ENCODE measurements around the gene BAG5.

Gene BAG5

DNA sequence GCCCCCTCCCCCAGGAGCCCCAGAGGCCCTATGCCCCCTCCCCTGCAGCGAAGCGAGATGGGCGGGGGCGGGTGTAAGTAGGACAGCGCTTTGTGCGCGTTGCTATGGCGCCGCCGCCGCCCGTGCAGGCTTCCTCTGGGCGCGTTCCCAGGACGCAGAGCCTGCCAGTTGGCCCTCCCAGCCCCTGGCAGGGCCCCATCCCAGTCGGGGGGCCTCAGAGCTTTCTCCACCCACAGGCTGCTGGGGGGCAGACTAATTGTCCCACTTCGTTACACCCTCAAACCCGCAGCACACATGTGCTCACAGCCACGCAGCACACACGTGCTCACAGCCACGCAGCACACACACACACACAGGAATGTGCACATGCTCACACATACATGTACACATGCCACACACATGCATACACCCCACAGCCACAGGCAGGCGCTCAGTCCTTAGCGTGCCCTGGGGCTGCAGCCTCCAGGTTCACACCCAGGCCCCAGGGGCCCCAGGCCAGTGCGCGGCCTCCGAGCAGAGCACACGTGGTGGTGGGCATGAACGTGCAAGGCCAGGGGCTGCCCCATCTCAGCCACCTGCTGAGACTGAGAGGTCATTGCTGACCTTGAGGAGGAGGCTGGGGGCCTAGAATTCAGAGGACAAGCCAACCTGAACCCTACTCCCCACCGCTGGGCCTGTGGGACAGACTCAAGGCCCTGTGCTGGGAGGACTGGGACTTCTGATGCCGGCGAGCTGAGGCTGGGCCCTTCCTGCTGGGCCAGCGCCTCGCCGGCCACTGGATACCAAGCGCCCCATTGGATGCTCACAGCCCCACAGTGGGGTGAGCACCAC lies 17.9 kb downstream of the BAG5 start:
- no peak for ATAC-seq
- Mint-ChIP-seq H3K9me3 (no peaks in the 10 kb centered on the region), H3K27ac (no peak overlapping the region), H3K4me1 (peaks cover 13% of the 10 kb centered on the region), H3K4me3 (no peak overlapping the region), H3K27me3 (peaks cover 12% of the 10 kb centered on the region), H3K36me3 (no peaks in the 10 kb centered on the region)

DNA sequence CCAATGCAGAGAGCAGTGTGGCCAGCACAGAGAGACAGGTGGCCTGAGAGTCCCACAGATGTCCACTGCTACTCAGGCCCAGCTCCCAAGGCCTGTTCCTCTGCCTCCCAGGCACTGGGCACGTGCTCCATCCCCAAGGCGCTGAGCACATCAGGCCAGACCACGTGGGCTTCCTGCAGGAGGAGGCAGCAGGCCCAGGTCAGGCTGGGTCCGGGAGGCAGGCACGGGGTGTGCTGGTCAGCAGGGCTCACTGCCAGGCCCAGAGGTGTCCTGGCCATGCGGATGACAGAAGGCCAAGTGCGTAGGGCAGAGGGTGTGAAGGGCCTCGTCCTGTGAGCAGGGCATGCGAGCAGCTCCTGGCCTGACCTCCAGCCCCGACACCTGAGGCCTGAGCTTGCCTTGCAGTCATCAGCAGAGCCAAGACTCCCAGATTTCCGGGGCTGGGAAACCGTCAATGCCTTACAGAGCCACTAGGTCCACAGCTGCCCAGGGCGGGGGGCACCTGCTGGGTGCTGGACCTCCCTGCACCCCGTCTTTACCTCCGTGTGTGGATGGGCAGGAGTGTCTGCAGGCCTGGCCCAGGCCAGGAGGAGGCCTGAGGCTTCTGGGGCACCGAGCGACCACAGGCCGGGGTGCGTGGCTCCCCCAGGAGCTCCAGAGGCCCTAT lies 18.6 kb downstream of the BAG5 start:
- no peaks in the 10 kb centered on the region for H3K9me3 Mint-ChIP-seq
- no peak overlapping the region for H3K4me3 Mint-ChIP-seq
- H3K27me3 Mint-ChIP-seq, result peaks cover 12% of the 10 kb centered on the region

DNA sequence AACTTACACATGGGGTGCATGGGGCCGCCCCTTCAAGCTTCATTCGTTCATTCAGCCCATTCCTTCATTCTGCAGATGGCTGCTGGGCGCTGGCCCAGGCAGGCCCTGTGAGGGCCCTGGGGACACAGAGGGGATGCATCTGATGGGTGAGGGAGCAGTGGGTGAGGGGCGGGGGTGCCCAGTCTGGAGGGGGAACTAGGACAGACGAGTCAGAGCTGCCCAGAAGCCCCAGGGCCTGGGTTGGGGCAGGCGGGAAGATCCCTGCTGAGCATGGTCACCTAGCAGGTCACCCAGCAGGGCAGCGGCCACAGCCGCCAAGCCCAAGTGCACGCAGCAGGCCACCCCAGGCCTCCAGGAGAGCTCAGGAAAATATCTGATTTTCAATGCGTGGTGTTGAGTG lies 19.3 kb downstream of the BAG5 start:
- H3K4me3 Mint-ChIP-seq, result no peak overlapping the region
- H3K36me3 Mint-ChIP-seq, result no peaks in the 10 kb centered on the region
- ATAC-seq, result no peak
- peaks cover 12% of the 10 kb centered on the region for H3K27me3 Mint-ChIP-seq
- no peak overlapping the region for H3K27ac Mint-ChIP-seq
- peaks cover 8% of the 10 kb centered on the region for H3K4me1 Mint-ChIP-seq
- H3K9me3 Mint-ChIP-seq, result no peaks in the 10 kb centered on the region

More for the DNA sequence above, 18.6 kb downstream of the BAG5 start:
- no peak overlapping the region for H3K27ac Mint-ChIP-seq
- ATAC-seq, result no peak
- H3K36me3 Mint-ChIP-seq, result no peaks in the 10 kb centered on the region
- peaks cover 13% of the 10 kb centered on the region for H3K4me1 Mint-ChIP-seq

DNA sequence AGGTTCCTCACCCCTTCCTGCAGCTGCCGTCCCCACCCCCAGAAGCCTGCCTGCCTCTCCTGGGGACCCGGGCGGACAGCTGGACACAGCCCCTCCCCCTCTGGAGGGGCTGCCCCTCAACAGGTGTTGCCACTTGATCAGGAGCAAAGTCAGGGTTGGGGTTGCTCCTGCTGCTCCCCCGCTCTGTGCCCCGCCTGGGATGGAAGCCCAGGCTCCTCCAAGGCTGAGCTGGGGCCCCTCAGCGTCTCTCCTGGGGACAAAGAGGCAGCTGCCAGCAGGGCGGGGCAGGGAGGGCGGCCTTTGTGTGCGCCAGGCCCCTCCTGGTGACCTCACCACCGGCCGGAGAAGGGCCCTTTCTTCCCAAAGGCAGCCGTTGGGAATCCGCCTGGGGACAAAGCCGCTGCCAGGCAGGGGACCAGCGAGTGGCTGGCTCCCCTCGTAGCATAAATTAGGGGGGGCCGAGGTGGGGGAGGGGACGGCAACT lies 19.8 kb downstream of the BAG5 start:
- ATAC-seq, result no peak
- no peaks in the 10 kb centered on the region for H3K9me3 Mint-ChIP-seq
- H3K4me3 Mint-ChIP-seq, result no peak overlapping the region
- H3K36me3 Mint-ChIP-seq, result no peaks in the 10 kb centered on the region
- no peak overlapping the region for H3K27ac Mint-ChIP-seq
- peaks cover 12% of the 10 kb centered on the region for H3K27me3 Mint-ChIP-seq
- H3K4me1 Mint-ChIP-seq, result peaks cover 8% of the 10 kb centered on the region

DNA sequence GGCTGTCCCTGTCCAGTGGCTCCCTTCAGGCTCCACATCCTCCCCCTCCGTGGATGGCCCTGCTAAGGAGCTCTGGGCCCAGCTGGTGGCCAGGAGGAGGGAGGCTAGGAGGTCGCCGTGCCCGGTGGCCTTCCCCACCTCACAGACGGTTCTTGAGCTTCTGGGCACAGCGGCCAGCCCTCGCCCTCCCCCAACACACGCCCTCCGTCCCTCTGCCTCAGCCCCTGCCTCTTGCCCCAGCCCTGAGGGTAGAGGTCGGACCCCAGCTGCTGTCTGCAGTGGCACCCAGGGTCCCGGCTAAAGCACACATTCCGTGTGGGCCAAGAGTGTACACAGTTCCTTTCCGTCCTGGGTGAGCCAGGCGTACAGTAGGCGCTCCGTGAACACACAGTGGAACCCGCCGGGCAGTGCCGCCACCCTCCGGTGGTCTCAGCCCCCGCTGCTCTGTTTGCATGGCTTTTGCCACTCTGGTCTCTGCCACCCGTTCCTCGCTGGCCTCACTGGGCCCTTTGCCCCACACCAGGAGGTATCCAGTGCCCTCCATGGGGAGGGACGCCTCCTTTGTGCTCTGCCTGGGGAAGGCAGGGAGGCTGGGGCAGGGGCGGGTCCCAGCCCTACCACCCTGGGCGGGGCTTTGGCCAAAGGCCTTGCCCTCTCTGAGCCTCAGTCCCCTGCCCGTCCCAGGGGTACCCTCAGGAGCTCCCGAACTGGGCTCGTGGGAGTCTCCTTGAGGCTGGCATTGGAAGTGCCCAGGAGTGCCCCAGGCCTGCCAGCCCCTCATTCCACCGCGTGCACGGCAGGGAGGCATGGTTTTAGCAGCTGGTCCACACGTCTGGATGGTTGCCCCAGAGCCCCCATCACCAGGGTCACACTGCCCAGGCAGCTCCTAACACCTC lies 20.5 kb downstream of the BAG5 start:
- H3K27ac Mint-ChIP-seq, result no peak overlapping the region
- peaks cover 8% of the 10 kb centered on the region for H3K4me1 Mint-ChIP-seq
- peaks cover 12% of the 10 kb centered on the region for H3K27me3 Mint-ChIP-seq
- no peak for ATAC-seq
- peaks cover 2% of the 10 kb centered on the region for H3K36me3 Mint-ChIP-seq
- no peaks in the 10 kb centered on the region for H3K9me3 Mint-ChIP-seq
- no peak overlapping the region for H3K4me3 Mint-ChIP-seq

DNA sequence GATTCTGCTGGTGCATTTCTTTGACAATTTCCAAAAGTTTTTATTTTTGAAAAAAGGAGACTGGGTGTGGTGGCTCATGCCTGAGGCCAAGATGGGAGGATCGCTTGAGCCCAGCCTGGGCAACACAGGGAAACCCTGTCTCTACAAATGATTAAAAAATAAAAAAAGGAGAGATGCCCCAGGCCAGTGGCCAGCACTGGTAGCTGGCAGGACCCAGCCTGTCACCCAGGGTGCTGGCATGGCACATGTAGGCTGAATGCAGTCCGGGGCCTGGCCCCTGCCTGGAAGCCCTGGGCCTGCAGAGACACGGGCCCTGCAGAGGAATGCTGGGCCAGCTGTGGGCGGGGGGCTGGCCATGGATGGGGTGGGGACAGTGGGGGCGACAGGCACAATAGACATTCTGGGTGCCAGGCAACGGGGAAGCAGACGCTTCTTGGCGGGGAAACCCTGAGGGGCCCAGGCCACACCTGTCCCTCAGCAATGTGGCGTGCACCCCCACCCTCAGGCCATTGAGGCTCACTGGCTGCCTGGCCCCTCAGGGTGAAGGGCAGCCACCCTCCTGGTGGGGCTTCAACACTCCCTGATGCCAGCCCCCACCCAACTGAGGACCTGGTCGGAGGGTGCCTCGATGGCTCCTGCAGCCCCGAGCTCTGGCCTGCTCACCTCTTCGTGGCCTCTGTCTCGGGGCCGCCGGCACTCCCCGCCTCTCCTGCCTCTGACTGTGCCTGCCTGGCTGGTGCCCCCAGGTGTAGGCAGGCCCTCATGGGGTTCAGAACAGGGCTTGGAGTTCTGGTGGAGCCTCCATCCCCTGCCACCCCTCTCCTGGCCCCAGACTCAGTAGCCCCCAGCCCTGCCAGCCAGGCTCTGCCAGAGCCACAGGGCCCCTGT lies 21.4 kb downstream of the BAG5 start:
- Mint-ChIP-seq H3K27me3 (peaks cover 12% of the 10 kb centered on the region), H3K27ac (no peak overlapping the region), H3K4me1 (no peaks in the 10 kb centered on the region), H3K36me3 (peaks cover 6% of the 10 kb centered on the region), H3K9me3 (no peaks in the 10 kb centered on the region), H3K4me3 (no peak overlapping the region)
- ATAC-seq, result no peak

DNA sequence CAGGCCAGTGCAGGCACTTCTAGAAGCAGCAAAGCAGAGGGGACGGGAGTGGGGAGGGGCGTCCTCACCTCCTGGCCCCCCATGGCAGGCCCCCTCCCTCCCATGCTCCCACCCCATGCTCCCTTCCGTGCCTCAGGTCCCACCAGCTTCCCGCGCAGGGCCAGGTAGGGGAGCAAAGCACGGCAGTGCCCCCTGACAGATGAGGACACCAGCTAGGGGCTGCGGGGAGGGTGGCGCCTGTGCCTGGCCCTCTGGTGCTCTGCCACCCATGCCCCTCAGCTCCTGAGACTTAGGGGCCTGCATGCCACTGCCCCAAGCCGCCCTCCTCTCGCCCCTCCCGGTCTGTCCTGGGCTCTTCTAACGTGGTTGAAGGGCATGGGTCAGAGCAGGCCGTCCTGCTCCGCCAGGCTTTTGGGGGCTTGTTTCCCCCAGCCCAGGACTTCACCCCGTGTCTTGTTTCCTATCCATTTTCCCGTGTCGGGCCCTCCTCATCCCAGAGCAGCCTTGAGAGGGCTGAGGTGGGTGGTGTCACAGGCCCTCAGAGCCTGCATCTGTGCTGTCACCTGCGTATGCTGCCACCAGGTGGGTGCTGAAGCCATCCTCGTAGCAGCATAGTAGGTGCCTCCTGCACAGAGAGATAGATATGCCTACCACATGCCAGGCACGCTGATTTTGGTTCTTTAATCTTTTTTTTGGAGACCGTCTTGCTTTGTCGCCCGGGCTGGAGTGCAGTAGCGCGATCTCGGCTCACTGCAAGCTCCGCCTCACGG lies 23.2 kb downstream of the BAG5 start:
- H3K27me3 Mint-ChIP-seq, result peaks cover 12% of the 10 kb centered on the region
- H3K27ac Mint-ChIP-seq, result no peak overlapping the region
- no peak overlapping the region for H3K4me3 Mint-ChIP-seq
- no peaks in the 10 kb centered on the region for H3K4me1 Mint-ChIP-seq
- no peaks in the 10 kb centered on the region for H3K9me3 Mint-ChIP-seq
- peak; percentile 7 for ATAC-seq
- H3K36me3 Mint-ChIP-seq, result peaks cover 6% of the 10 kb centered on the region

DNA sequence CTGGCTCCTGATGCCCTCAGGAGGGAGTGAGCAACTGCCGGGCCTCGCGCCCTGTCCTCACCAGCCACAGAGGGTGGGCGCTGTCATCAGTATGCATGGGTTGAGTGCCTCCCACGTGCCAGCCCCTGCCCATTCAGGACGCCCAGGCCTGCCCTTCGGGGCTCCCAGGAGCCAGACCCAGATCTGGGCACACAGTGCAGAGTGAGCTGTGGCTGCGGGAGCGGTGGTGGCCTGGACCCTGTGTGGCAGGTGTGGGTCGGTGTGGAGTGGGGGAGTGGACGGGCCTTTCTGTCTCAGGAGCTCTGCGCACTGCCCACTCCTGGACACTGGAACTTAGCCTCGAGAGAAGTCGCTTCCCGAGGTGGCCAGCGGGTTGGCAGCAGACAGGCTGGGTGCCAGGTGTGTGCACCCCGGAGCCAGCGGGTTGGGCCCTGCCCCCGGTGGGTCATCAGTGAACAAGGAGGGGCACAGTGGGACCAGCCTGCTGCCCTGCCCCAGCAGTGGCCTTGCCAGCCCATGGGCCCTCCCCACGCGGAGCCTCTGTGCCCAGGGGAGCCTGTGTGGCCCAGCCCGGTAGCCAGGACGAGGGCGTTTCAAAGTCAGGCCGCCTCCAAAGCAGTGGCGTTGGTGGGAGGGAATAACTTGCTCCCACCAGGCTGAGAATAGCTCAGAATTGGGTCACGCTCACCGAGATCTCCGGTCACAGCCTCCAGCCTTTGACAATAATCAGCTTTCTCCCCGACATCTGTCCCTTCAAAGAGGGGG lies 24.0 kb downstream of the BAG5 start:
- H3K9me3 Mint-ChIP-seq, result no peaks in the 10 kb centered on the region

DNA sequence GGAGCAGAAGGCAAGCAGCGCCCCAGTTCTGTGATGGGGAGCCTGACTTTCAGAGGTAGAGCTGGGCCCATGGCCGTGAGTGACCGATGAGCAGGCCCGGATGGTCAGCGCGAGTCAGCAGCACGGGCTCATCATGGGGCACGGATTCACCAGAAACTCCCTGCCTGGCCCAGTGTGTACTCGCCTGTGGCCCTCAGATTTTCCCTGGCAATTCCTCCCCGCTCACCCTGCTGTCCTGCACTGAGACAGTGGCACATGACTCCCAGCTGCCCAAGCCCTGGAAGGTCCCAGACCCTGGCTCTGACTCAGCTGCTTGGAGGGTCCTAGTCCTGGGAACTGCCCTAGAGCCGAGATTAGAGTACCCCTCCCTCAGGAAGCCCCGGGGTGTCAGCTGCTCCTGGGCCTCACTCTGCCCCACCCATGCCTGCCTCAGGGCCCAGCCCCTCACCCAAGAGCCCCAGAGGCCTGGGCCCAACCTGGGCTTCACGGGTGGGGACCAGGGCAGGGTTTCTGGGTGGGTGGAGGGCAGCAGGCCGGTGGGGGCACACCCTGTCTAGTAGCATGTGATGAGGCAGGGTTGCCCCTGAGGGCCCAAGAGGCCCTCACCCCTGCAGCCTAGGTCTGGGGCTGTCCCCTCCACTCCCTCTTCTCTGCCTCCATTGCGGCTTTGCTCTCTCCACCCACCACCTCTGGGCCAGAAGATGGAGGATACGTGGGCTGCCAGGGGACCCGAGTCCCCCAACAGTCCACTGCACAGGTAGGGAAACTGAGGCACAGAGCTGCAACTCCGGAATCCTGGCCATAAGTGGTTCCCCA lies 25.1 kb downstream of the BAG5 start:
- Mint-ChIP-seq H3K27ac (no peak overlapping the region), H3K9me3 (no peaks in the 10 kb centered on the region), H3K4me1 (no peaks in the 10 kb centered on the region), H3K4me3 (no peak overlapping the region), H3K27me3 (peaks cover 11% of the 10 kb centered on the region), H3K36me3 (peaks cover 6% of the 10 kb centered on the region)
- ATAC-seq, result no peak

More for the DNA sequence above, 24.0 kb downstream of the BAG5 start:
- no peak overlapping the region for H3K4me3 Mint-ChIP-seq
- no peaks in the 10 kb centered on the region for H3K4me1 Mint-ChIP-seq
- H3K27me3 Mint-ChIP-seq, result peaks cover 12% of the 10 kb centered on the region
- peaks cover 6% of the 10 kb centered on the region for H3K36me3 Mint-ChIP-seq
- H3K27ac Mint-ChIP-seq, result no peak overlapping the region
- ATAC-seq, result no peak

DNA sequence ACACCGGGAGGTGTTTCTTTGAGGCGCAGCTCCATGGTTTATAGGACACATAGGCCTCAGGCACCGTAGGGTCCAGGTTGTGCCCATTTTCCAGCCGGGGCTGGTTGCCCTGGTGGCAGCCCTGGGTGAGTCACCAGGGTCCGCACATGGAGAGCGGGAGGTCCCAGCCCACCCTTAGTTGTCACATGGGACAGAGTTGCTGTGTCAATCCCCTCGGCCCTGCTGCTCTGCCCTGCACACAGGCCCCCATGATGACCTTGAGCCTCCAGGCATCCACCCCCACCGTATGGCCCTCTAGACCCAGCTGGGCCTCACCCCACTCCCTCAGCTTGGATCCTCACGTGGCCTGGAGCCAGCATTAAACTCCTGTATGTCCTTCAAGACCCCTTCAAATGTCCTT lies 25.8 kb downstream of the BAG5 start:
- Mint-ChIP-seq H3K27me3 (peaks cover 4% of the 10 kb centered on the region), H3K27ac (no peak overlapping the region), H3K9me3 (no peaks in the 10 kb centered on the region), H3K36me3 (peaks cover 7% of the 10 kb centered on the region), H3K4me1 (peaks cover 3% of the 10 kb centered on the region), H3K4me3 (no peak overlapping the region)
- ATAC-seq, result no peak

DNA sequence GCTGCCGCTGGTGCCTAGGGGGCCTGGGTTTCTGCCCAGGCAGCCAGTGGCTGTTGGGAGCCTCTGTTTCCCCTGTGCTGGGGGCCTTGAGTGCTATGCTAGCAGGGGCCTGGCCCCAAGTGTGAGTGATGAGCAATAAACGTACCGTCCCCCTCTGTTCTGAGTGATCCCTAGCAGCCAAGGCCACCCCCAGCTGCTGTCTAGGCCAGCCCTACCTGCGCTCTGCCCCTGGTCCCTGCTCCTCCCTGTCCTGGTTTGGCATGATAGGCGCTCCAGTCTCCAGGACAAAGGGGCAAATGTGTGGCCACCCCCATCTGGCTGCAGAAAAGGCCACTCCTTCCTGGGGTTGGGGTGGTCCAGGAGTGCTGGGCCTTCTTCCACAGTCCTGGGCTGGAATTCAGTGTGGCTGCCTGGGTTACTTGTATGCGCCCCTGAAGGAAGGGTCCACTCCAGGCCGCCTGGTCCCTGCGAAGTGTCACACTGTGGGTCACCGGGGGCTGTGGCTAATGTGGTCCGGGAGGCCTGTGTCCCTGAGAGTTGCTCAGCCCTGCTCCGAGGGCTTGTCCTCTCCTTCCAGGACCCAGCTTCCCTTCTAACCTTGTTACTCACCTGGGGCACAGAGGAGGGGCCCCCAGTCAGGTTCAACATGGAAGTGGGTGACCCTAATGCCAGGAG lies 26.4 kb downstream of the BAG5 start:
- H3K4me1 Mint-ChIP-seq, result peaks cover 10% of the 10 kb centered on the region
- no peaks in the 10 kb centered on the region for H3K27me3 Mint-ChIP-seq
- H3K36me3 Mint-ChIP-seq, result peaks cover 14% of the 10 kb centered on the region
- ATAC-seq, result no peak
- H3K9me3 Mint-ChIP-seq, result no peaks in the 10 kb centered on the region
- H3K4me3 Mint-ChIP-seq, result no peak overlapping the region
- H3K27ac Mint-ChIP-seq, result no peak overlapping the region

All from stimulated activated memory B cell treated with anti-CD40 and anti-IgM and Interleukin-4, amounts not matched to agents 10 μg/mL and 1 μg/mL and 100 μg/mL, for 72 hours (primary cell).